CD4-positive, alpha-beta T cell (primary cell): Measurements from ENCODE around the gene TGM1. TPM values are rescaled to one million over a fixed set of nuclear protein-coding genes. Genes with fewer than 3 reads are reported as not detected.

ENCODE experiments used
- ATAC-seq: fragments of 200-7000 bp; cut with Tn5 transposase; one replicate; pipeline ENCODE4 v1.10.0; 2022; ENCODE audit warnings: mild to moderate bottlenecking; ENCODE audit not compliant: poor library complexity
- CTCF ChIA-PET: fragments of 350-600 bp; sonication (Branson Sonifier 250); formaldehyde crosslinking; loops from one replicate; lab custom pipeline; 2021; ENCODE audit warnings: antibody characterized with exemption, inconsistent platforms; lab: Charles Lee
- POLR2A ChIA-PET: fragments of 350-600 bp; sonication (Branson Sonifier 250); formaldehyde crosslinking; loops from one replicate; lab custom pipeline; 2021; ENCODE audit warnings: antibody characterized with exemption, inconsistent platforms; lab: Charles Lee
- DNase-seq, 14 experiments: peaks; one replicate each; pipeline ENCODE4 v3.0.0-alpha.2; 2013 to 2020; ENCODE audit warnings: mixed read lengths in 2 of 14
- H3K27ac ChIP-seq, 2 donors: one replicate each; pipeline versions ENCODE4 v1.5.1 to v1.7.0; 2013; ENCODE audit warnings: low read length in 2 of 2, low read depth in 1 of 2, mild to moderate bottlenecking in 1 of 2
- H3K27me3 ChIP-seq, 2 experiments: 1 replicate in 1 of 2; 2 replicates in 1 of 2; pipeline versions ENCODE4 v1.6.1 to v1.7.0; 2013; ENCODE audit warnings: low read length in 2 of 2, control low read depth in 1 of 2, mild to moderate bottlenecking in 1 of 2, moderate library complexity in 1 of 2; ENCODE audit not compliant: insufficient read depth in 2 of 2, control insufficient read depth in 1 of 2
- H3K36me3 ChIP-seq: one replicate; pipeline ENCODE4 v1.6.1; 2013; ENCODE audit warnings: low read length, control low read depth; ENCODE audit not compliant: insufficient read depth
- H3K4me1 ChIP-seq: one replicate; pipeline ENCODE4 v1.6.1; 2013; ENCODE audit warnings: low read length, control low read depth; ENCODE audit not compliant: insufficient read depth
- H3K4me3 ChIP-seq: one replicate; pipeline ENCODE4 v1.5.1; 2013; ENCODE audit warnings: mild to moderate bottlenecking, low read length, moderate library complexity
- H3K9me3 ChIP-seq, 2 experiments: 1 replicate in 1 of 2; 2 replicates in 1 of 2; pipeline versions ENCODE4 v1.6.1 to v1.7.0; 2013; ENCODE audit warnings: low read length in 2 of 2, mild to moderate bottlenecking in 2 of 2, control low read depth in 1 of 2, moderate library complexity in 1 of 2; ENCODE audit not compliant: control insufficient read depth in 1 of 2, insufficient read depth in 1 of 2
- H3K27ac Mint-ChIP-seq: one replicate; pipeline ENCODE4 v1.8.0; 2020; ENCODE audit warnings: mixed read lengths
- H3K27me3 Mint-ChIP-seq: one replicate; pipeline ENCODE4 v1.8.0; 2021; ENCODE audit warnings: mixed read lengths
- H3K36me3 Mint-ChIP-seq: one replicate; pipeline ENCODE4 v1.8.0; 2021; ENCODE audit warnings: low read depth, mixed read lengths
- H3K4me1 Mint-ChIP-seq: one replicate; pipeline ENCODE4 v1.8.0; 2021; ENCODE audit warnings: low read depth, mixed read lengths
- H3K4me3 Mint-ChIP-seq: one replicate; pipeline ENCODE4 v1.8.0; 2020; ENCODE audit warnings: mild to moderate bottlenecking, mixed read lengths
- H3K9me3 Mint-ChIP-seq: one replicate; pipeline ENCODE4 v1.8.0; 2020; ENCODE audit warnings: mixed read lengths
- intact Hi-C, 2 experiments: fragments of 100-400 bp; cut with DNase I in 1 of 2; cut with micrococcal nuclease in 1 of 2; formaldehyde crosslinking; loops; one replicate each; pipeline versions ENCODE4 v1.15.1 to v1.9.0; 2023 to 2025; cut with DNase I, micrococcal nuclease
- total RNA-seq, 174 experiments: library from RNA in 2 of 174; stranded (reverse) in 2 of 174; gene quantifications; one replicate each; pipeline ENCODE4 v1.2.3 and lab custom pipeline; 2021 to 2026
- TF ChIP-seq, protein P1 (sequence below): fragments of 200-600 bp; IDR thresholded peaks from one replicate; pipeline ENCODE4 v1.8.0; 2022; ENCODE audit warnings: antibody characterized with exemption, mild to moderate bottlenecking

TGM1 gene
- total RNA-seq, 2 experiments from 2014 or later, result 3.5 to 3.9 TPM

DNA sequence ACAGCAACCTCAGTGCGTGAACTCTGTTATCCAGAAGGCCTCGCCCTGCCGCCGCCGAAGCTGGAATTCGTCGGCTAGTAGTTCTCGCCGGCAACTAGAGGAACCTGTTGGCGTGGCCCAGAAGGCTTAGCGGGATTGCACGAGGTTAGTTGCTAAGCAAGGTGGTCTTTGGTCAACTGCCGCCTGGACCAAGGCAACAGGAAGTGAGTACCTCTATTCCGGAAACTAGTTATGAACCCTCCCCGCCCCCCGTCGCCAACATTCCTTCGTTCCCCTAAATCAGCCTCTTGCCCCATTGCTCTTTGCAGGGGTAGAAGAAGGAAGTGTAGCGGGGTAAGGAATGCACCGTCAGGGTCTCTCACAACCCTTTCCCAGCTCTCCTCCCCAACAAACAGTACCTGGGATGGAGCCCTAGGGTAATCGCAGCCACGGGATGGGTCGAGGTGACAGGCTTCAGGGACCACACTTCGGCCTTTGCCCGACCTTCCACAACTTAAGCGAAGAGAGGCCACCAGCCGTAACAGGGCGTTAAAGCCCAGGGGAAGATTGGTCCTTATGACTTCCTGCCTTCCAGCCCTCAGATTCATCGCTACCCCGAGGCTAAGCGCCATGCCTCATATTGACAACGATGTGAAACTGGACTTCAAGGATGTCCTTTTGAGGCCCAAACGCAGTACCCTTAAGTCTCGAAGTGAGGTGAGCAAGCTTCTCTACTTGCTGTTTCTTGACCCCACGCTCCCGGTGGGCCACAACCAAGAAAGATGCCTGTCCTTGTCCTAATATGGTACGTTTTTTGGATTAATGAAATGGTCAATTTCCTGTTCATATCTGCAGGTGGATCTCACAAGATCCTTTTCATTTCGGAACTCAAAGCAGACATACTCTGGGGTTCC lies 30.1 kb downstream of the TGM1 start, which contains the start of gene GMPR2:
Gene GMPR2 (plus strand): TSS at position 285 of the 893 bp plus-strand sequence. CDS start 325 bp downstream, at position 610.
- intact Hi-C loops, result loop anchor here (1.0 to 5.0 kb wide), 10 partner anchors 9 to 209 kb away; partner anchors contain the start of genes PSME2 (in 2 of the 2), RABGGTA (in 2 of the 2), RNF31 (in 2 of the 2) and TINF2 (in 2 of the 2)

DNA sequence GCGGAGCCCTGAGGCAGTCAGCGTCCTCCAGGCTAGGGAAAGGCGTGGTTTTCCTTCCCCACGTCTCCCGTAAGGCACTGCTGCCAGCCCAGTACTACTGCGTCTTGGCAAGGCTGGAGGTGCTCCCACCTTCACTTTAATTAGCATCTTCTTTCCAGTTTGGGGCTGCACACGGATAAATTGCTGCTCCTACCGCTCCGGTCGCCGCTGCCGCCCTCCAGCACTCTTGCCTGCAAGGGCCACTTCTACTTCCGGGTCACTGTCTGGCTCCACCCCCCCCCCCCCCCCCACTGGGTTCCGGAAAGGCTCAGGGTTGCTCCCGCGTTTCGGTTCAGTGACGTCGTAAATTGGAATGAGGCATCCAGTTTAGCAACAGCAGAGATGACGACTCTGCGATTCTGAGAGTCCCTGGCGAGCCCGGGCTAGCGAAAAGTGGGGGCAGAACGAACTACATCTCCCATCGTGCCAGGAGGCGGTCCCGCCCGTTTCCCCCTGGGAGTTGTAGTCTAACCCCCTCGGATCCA lies 30.8 kb downstream of the TGM1 start, which contains the start of gene NEDD8:
Gene NEDD8 (minus strand): TSS at position 247 of the 524 bp plus-strand sequence. CDS start 100 bp downstream, at position 147.
- Histone ChIP-seq H3K4me1 (peaks cover 29% of the 10 kb centered on the region), H3K36me3 (peaks cover 47% of the 10 kb centered on the region), H3K4me3 (peak within 1 kb of the TSS; percentile 98), H3K27me3 (no peaks in the 10 kb centered on the region), H3K9me3 (no peaks in the 10 kb centered on the region), H3K27ac (peak within 1 kb of the TSS; percentile 81 to 95)
- Mint-ChIP-seq H3K36me3 (peaks cover 73% of the 10 kb centered on the region), H3K9me3 (no peaks in the 10 kb centered on the region), H3K27me3 (no peaks in the 10 kb centered on the region), H3K4me3 (peak within 1 kb of the TSS; percentile 96), H3K27ac (peak within 1 kb of the TSS; percentile 93), H3K4me1 (peaks cover 66% of the 10 kb centered on the region)
- CTCF ChIA-PET, result interaction anchor here (1.5 to 1.8 kb wide), 2 partner anchors 10 to 16 kb away, joined by 6 to 9 read pairs; partner anchors contain the start of genes MDP1 and TINF2
- peak; percentile 73 to 94 (median 84) for DNase-seq
- TF ChIP-seq, protein P1, sequence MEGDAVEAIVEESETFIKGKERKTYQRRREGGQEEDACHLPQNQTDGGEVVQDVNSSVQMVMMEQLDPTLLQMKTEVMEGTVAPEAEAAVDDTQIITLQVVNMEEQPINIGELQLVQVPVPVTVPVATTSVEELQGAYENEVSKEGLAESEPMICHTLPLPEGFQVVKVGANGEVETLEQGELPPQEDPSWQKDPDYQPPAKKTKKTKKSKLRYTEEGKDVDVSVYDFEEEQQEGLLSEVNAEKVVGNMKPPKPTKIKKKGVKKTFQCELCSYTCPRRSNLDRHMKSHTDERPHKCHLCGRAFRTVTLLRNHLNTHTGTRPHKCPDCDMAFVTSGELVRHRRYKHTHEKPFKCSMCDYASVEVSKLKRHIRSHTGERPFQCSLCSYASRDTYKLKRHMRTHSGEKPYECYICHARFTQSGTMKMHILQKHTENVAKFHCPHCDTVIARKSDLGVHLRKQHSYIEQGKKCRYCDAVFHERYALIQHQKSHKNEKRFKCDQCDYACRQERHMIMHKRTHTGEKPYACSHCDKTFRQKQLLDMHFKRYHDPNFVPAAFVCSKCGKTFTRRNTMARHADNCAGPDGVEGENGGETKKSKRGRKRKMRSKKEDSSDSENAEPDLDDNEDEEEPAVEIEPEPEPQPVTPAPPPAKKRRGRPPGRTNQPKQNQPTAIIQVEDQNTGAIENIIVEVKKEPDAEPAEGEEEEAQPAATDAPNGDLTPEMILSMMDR, result no peak
- peak; percentile 87 for ATAC-seq
- intact Hi-C loops, result loop anchor here (1.0 to 5.0 kb wide), 10 partner anchors 10 to 210 kb away; partner anchors contain the start of genes PSME2 (in 2 of the 2), RABGGTA (in 2 of the 2), RNF31 (in 2 of the 2) and TINF2 (in 2 of the 2)
- POLR2A ChIA-PET, result interaction anchor here (1.0 to 2.6 kb wide), 6 partner anchors 10 to 43 kb away, joined by 4 to 40 read pairs (median 8); partner anchors contain the start of genes CHMP4A, MDP1, RABGGTA and TINF2

More for the DNA sequence above, 30.1 kb downstream of the TGM1 start, which contains the start of gene GMPR2:
- Histone ChIP-seq H3K9me3 (no peaks in the 10 kb centered on the region), H3K4me3 (peak within 1 kb of the TSS; percentile 98), H3K27me3 (no peaks in the 10 kb centered on the region), H3K36me3 (peaks cover 49% of the 10 kb centered on the region), H3K27ac (peak within 1 kb of the TSS; percentile 81 to 95), H3K4me1 (peaks cover 29% of the 10 kb centered on the region)
- peaks cover 74% of the 10 kb centered on the region for H3K36me3 Mint-ChIP-seq
- POLR2A ChIA-PET, result interaction anchor here (0.7 to 2.6 kb wide), 9 partner anchors 10 to 205 kb away, joined by 3 to 40 read pairs (median 5); partner anchors contain the start of genes CHMP4A, DCAF11, IRF9 and MDP1
- no peaks in the 10 kb centered on the region for H3K9me3 Mint-ChIP-seq
- H3K4me1 Mint-ChIP-seq, result peaks cover 69% of the 10 kb centered on the region
- DNase-seq, result peak in 3 of 14 experiments; percentile 33 to 45 (median 44)
- ATAC-seq, result peak; percentile 12
- peak within 1 kb of the TSS; percentile 93 for H3K27ac Mint-ChIP-seq
- CTCF ChIA-PET, result interaction anchor here (1.0 to 3.1 kb wide), 5 partner anchors 9 to 75 kb away, joined by 3 to 13 read pairs (median 6); partner anchors contain the start of genes IRF9, MDP1 and TINF2
- H3K27me3 Mint-ChIP-seq, result no peaks in the 10 kb centered on the region
- H3K4me3 Mint-ChIP-seq, result peak within 1 kb of the TSS; percentile 96
- TF ChIP-seq, protein P1, result no peak
